Measurements from ENCODE around the gene RDH5. TPM values are rescaled to one million over a fixed set of nuclear protein-coding genes. Genes with fewer than 3 reads are reported as not detected.

The RDH5 gene
- total RNA-seq, 2 donors from 2014 or later = 5.7 to 12.6 TPM

DNA sequence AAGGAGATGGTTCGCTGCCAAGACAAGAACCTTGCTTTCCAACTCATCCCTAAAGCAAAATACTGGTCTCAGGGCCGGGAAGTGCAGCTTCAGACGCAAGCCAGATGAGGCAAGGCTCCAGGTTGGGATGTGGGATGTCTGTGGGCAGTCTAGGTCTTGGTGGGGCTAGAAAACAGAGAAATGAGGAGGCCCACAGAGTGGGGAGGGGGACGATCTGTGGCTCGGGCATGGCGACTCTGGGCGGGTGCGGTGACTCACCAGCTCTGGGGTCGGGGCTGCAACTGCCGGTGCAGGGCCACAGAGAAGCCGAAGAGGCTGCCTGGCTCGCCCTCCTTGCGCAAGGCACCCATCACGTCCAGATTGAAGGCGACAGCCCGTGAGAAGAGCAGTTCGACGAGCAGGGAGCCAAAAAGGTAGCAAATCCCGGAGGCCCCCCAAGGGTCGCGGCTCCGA lies 12.9 kb upstream of the RDH5 start:
- intact Hi-C loops (cut with DNase I) = no loop called here
- DNase-seq (ENCODE audit: low spot score) = no peak
- TF ChIP-seq POLR2A (IDR thresholded peaks at IDR 0.05) = no peak
- TF ChIP-seq, protein P1, sequence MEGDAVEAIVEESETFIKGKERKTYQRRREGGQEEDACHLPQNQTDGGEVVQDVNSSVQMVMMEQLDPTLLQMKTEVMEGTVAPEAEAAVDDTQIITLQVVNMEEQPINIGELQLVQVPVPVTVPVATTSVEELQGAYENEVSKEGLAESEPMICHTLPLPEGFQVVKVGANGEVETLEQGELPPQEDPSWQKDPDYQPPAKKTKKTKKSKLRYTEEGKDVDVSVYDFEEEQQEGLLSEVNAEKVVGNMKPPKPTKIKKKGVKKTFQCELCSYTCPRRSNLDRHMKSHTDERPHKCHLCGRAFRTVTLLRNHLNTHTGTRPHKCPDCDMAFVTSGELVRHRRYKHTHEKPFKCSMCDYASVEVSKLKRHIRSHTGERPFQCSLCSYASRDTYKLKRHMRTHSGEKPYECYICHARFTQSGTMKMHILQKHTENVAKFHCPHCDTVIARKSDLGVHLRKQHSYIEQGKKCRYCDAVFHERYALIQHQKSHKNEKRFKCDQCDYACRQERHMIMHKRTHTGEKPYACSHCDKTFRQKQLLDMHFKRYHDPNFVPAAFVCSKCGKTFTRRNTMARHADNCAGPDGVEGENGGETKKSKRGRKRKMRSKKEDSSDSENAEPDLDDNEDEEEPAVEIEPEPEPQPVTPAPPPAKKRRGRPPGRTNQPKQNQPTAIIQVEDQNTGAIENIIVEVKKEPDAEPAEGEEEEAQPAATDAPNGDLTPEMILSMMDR (IDR thresholded peaks at IDR 0.05) = no peak
- peak overlapping the region; percentile 39 to 43 for H3K4me3 ChIP-seq
- 5% methylated on average over 22 of the region's 22 CpGs for WGBS
- no peaks in the 10 kb centered on the region for H3K4me1 ChIP-seq (replicated peaks)
- H3K27ac ChIP-seq = peak overlapping the region; percentile 62 to 65
- no peaks in the 10 kb centered on the region for H3K27me3 ChIP-seq (replicated peaks; ENCODE audit: insufficient read depth)
- no peaks in the 10 kb centered on the region for H3K36me3 ChIP-seq
- H3K9me3 ChIP-seq = no peaks in the 10 kb centered on the region

GRCh38 chr12:55707841-55708694 lies 12.1 kb upstream of the RDH5 start, which contains the start of gene ITGA7:
ITGA7 (minus strand) TSS chr12:55707904; CDS start chr12:55707682, 222 bp downstream.
- H3K4me1 ChIP-seq (replicated peaks) = no peaks in the 10 kb centered on the region

DNA sequence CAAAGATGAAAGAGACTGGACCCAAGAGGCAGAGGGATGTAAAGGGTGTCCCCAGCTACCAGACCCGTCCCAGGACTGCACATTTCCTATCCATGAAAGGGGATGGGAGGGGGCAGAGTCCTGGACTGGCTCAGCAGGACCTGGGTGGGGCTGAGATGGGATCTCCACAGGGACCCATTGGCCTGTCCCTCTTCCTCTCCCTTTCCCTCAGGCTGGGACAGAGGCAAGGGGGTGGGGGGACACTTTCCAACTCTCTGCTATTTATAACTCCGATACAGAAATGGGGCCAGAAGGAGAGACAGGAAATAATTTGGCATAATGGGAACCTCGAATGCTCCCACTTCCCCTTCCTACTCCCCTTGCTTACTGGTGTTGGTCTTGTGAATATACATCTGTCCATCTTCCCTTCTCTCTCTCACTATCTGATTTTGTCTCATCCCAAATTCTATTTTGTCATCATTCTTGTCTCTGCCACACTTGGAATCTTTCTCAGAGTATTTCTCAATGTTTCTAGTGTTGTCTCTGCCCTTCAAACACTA lies 11.4 kb upstream of the RDH5 start:
- no peak for DNase-seq (ENCODE audit: low spot score)
- intact Hi-C loops (cut with DNase I) = no loop called here
- Histone ChIP-seq H3K27ac (peak overlapping the region; percentile 62 to 65), H3K9me3 (no peaks in the 10 kb centered on the region), H3K4me1 (replicated peaks) (no peaks in the 10 kb centered on the region), H3K4me3 (no peak overlapping the region), H3K27me3 (replicated peaks; ENCODE audit: insufficient read depth) (no peaks in the 10 kb centered on the region), H3K36me3 (no peaks in the 10 kb centered on the region)
- peak; percentile 10 for TF ChIP-seq POLR2A (IDR thresholded peaks at IDR 0.05)
- TF ChIP-seq, protein P1 (IDR thresholded peaks at IDR 0.05) = no peak
- WGBS = 21% methylated on average over 3 of the region's 3 CpGs

More at GRCh38 chr12:55707841-55708694, 12.1 kb upstream of the RDH5 start, which contains the start of gene ITGA7:
- Histone ChIP-seq H3K27ac (peak within 1 kb of the TSS; percentile 62 to 65), H3K9me3 (no peaks in the 10 kb centered on the region), H3K4me3 (peak within 1 kb of the TSS; percentile 39 to 43), H3K27me3 (replicated peaks; ENCODE audit: insufficient read depth) (no peaks in the 10 kb centered on the region), H3K36me3 (no peaks in the 10 kb centered on the region)
- peak; percentile 39 for DNase-seq (ENCODE audit: low spot score)
- TF ChIP-seq, protein P1 (IDR thresholded peaks at IDR 0.05) = no peak
- TF ChIP-seq POLR2AphosphoS5 (IDR thresholded peaks at IDR 0.05) = peak; percentile 24
- intact Hi-C loops (cut with DNase I) = no loop called here
- under 1% methylated on average over 21 of the region's 39 CpGs for WGBS

DNA sequence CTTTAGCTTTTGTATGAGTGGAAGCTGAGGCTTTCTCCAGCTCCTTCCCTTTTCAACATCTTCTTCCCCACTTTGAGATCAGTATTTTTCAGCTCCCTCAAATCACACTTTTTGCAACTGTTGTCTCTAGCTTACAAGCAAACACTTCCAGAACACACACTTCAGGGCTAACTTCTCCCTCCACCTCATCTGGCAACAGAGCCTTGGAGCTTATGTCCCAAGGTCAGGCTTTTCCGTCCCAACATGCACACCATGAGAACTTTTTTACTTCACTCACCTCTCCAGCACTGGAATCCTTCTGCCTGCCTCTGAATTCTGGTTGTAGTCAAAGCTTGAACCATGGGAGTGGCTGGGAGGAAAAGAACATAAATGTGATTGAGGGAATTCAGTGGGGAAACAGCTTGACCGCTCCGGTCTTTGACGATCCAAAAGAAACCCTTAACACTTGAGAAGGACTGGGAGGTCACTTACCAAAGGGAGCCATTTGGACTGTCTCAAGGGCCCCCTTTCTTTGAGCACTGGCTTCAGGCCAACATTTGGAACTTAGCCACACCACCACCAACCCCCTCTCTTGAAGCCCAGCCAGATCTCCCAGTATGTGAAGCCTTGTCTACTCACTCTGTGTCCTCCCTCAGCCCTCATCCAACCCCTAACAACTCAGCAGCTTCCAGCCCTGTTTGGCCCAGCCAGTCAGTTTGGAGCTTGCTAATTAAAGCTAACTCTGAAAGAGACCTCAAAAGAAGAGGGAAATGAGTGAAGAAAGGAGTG lies 8.2 kb upstream of the RDH5 start:
- Histone ChIP-seq H3K4me3 (no peak overlapping the region), H3K27me3 (replicated peaks; ENCODE audit: insufficient read depth) (no peaks in the 10 kb centered on the region), H3K36me3 (no peaks in the 10 kb centered on the region), H3K9me3 (no peaks in the 10 kb centered on the region), H3K4me1 (replicated peaks) (peaks cover 8% of the 10 kb centered on the region), H3K27ac (no peak overlapping the region)
- DNase-seq (ENCODE audit: low spot score) = no peak
- 50% methylated on average over 4 of the region's 4 CpGs for WGBS
- intact Hi-C loops (cut with DNase I) = no loop called here
- TF ChIP-seq POLR2AphosphoS5 (IDR thresholded peaks at IDR 0.05) (no peak), POLR2A (IDR thresholded peaks at IDR 0.05) (no peak)
- TF ChIP-seq, protein P1 (IDR thresholded peaks at IDR 0.05) = no peak
